ENCODE results near the gene SLIT3.

Gene SLIT3

GRCh38 chr5:168984135-168984675 lies 316.7 kb downstream of the SLIT3 start:
- no peak for DNase-seq

GRCh38 chr5:168979135-168979534 lies 321.8 kb downstream of the SLIT3 start:
- no peak for DNase-seq

GRCh38 chr5:168978500-168978899 lies 322.4 kb downstream of the SLIT3 start:
- no peak for DNase-seq

GRCh38 chr5:168978015-168978414 lies 322.9 kb downstream of the SLIT3 start:
- DNase-seq: no peak

GRCh38 chr5:168976311-168976970 lies 324.5 kb downstream of the SLIT3 start:
- DNase-seq: no peak

DNA sequence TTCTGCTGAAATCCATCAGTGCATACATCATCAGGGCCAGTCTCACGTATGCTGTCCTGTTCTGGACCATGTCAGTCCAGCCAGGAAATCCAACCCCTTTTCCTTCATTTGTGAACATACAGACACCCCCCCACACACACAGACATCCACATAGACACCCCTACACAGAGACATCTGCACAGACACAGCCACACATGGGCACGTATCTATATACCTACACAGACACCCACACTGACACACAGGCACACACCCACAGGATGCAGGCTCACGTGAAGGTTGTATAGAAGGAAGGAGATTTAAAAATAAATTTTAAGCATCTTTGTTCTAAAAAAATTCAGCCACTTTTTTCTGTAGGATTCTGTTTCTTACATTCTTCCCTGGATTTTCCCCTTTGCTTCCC lies 325.6 kb downstream of the SLIT3 start:
- DNase-seq: no peak

DNA sequence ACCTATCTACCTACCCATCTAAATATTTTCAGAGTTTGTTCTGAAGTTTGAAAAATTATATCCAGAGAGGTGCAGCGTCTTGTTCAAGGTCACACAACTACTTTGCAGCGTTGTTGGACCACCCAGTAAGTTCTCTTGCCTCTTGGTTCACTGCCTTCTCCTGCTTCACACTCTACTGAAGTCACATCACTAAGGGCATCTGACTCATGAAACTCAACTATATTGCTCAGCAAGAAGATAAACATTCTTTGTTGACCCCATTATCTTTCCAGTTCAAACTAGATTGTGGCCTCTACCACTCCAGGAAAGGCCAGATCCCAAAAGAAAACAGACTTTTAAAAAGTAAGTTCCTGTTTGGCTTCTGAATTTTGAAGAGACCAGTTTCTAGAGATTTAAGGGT lies 326.9 kb downstream of the SLIT3 start:
- DNase-seq: no peak

DNA sequence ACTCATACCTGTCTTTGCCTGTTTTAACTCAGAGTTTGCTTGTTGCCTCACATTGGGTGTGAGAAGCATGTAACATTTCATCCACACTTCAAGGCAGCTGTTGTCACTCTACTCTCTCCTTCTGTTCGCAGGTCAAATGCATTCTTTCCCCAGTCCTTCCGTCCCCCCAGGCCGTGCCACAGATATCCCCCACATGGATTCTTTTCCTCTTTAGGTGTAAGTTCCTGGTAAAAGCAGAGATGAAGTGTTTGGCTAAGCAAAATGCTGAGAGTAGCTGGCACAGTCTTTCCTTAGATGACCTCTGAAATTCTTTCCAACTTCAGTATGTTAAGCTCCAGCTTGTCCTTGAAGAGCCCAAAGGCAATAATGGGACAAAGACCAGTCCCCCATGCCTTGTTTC lies 328.2 kb downstream of the SLIT3 start:
- no peak for DNase-seq

- DNase-seq: no peak
Observed at GRCh38 chr5:168971100-168971499, 329.8 kb downstream of the SLIT3 start.

- DNase-seq: no peak
Observed at GRCh38 chr5:168969326-168969886, 331.5 kb downstream of the SLIT3 start.

DNA sequence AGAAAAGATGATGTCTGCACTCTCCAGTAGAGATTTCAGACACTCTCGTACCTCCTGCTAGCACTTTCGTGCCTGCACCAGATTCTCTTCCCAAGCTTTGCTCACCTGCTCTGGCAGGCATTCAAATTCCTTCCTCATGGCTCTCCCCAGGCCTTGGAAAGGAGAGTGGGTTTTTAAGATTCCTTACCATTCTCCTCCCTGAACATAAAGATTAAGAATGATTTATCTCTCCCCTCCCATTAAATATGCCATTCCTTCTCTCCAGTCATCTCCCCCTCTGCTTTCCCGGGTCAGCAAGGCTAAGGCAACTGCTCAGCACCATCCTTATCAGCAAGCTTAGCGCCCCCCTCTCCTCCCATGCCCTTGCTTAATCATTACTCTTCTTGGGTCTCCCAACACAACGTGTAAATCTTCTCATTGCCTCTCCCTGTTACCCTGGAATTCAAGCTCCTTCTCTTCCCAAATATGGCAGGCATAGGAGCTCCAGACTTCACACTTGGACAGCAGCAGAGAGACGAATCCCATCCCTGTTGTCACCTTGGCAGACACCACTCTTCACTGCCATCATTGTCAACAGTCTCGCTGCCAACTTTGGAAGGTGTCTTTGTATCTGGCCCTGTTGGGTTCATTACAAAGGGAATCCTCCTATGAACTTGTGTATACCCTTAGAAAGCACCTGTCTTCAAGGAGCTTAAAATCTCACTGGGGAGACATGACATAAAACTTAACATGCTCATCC lies 332.9 kb downstream of the SLIT3 start:
- no peak for DNase-seq

- no peak for DNase-seq
Observed at GRCh38 chr5:168965638-168966037, 335.3 kb downstream of the SLIT3 start.

- no peak for DNase-seq
Observed at GRCh38 chr5:168964182-168964581, 336.8 kb downstream of the SLIT3 start.

DNA sequence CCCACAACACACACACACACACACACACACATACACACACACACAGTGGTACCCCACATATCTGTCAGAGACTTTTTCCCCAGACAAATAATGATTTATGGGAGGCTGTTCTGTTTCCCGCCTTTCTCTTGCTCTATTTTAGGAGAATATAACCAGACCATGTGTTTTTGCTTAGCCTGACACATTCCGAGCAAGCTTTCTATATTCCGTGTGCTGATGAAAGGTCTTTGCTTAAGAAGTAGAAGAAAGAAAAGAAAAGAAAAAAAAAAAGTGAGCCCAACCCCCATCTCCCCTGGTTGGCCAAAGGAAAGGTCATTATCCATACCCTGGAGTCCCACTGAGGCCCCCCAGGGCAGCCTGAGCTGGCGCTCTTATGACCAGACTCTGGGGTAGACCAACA lies 338.6 kb downstream of the SLIT3 start:
- no peak for DNase-seq

- DNase-seq: no peak
Observed at GRCh38 chr5:168961681-168962080, 339.3 kb downstream of the SLIT3 start.

DNA sequence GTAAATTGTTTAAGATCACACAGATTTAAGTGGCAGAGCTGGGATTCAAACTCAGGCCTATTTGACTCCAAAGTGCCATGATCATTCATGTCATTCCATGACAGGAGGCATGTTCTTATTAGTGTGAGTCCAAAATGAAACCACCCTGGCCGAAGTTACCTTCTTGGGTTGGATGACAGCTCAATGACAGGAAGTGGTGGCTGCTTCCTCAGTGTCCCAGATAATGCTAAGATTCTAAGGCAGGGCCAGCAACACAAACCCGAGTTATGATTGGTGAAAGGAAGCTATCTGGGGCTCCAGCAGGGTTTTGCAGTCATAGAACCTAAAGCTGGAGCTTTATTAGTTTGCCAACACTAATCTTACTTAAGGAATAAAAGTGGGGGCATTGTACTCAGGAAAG lies 340.4 kb downstream of the SLIT3 start:
- DNase-seq: no peak

DNA sequence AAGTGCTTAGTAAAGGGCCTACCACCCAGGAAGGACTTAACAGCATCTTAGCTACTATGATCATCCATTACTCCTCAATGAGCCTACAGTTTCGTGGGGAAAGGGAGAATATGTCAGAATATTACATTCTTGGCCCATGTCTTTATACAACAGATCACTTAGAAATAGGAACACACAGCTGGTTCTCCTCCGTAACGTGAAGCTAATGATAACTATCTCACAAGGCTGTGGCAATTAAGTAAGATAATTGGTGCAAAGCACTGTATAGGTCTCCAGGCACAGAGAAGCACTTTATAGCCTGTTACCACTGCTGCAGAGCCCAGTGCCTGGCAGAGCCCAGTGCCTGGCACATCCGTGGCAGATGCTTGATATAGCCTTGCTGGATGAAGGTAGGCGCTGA lies 347.6 kb downstream of the SLIT3 start:
- no peak for DNase-seq

DNA sequence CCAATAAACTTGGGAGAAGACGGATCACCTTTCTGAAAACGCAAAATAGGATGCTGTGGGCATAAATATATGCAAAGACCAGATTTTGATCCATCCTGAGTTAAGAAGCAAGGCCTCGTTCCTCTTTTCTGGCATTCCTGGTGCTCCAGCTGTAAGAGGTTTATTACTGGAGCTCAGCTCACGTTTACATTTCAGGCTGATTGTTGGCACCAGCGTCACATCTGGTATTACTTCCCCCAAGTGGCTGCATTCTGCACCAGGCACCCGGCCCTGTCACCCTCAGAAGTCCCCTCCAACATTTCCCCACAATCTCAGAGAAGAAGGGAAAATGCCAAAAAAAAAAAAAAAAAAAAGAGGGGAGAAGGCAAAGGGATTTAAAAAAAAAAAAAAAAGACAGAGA lies 348.7 kb downstream of the SLIT3 start:
- no peak for DNase-seq

DNA sequence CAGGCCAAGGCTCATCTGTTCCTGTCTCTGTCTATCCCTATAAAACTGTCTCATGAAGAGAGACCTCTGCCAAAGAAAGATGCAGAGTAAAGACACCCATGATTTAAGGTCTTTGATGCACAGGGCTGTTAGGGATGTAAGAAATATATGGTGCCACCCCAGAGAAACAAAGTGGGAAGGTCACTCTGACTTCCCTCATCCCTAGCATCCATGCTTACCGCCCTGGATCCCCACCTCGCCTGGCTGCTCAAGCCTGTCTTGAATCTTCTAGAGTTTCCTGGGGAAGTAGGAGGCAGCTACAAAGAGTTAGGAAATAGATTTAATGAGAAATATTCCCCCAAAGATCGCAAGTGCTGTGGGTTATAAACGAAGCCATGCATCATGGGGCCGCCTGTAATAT lies 349.2 kb downstream of the SLIT3 start:
- DNase-seq: no peak

DNA sequence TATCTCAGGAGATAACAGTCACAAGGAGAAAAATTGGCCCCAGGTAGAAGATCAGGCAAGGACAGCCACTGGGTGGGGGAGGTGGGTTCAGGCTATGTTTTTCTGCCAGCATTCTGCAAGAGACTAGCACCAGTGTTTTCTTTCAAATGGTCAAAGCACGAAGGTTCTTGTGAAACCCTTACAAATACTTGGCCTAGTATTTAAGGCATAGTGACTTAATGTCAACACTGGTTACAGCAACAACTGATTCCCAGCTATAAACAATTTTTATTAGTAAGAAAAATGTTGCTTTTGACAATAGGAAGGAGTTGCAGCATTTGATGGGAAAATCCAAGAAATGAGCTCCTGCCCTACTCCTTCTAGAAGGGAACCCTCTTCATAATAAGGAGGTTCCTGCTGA lies 349.6 kb downstream of the SLIT3 start:
- DNase-seq: no peak

GRCh38 chr5:168950241-168950951 lies 350.5 kb downstream of the SLIT3 start:
- DNase-seq: no peak

GRCh38 chr5:168948746-168949145 lies 352.2 kb downstream of the SLIT3 start:
- DNase-seq: no peak

DNA sequence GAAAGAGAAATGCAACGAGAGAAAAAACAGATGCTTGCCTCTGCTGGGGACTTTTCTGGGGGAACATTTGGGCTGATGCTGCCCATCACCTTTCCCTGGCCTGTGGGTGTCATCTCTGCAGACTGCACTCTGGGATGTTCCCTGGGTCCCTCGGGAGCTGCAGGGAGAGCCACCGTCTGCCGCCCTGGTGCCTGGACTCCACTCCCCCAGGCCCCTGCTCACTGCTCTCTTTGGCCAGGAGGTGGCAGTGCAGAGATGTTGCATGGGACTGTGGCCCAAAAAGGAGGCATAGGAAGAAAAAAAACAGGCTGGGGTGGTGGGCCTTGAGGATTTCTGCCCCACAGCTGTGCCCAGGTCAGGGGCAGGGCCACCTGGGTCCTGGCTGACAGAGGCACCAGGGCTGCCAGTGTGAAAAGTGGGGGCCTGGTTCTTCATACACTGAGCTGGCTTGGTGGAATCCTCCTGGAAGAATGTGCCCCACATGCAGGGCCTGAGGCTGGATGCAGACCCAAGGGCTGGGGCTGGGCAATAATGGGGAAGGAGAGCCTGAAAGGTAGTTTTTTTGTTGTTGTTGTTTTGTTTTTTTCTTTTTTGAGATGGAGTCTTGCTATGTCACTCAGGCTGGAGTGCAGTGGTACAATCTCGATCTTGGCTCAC lies 353.6 kb downstream of the SLIT3 start:
- no peak for DNase-seq
